HEK293T (cell line): ENCODE results near the gene HSD3B7.

ENCODE experiments used
- ARNT ChIP-seq: fragments of 450-650 bp; IDR thresholded peaks from 2 replicates; pipeline ENCODE4 v1.6.1; 2017; ENCODE audit warnings: mild to moderate bottlenecking
- BHLHE40 ChIP-seq: fragments of 450-650 bp; IDR thresholded peaks from 2 replicates; pipeline ENCODE4 v1.6.1; 2016; ENCODE audit warnings: mild to moderate bottlenecking, moderate library complexity, borderline replicate concordance
- CTBP1 ChIP-seq: fragments of 450-650 bp; IDR thresholded peaks from 2 replicates; pipeline ENCODE4 v1.6.1; 2016; ENCODE audit warnings: borderline replicate concordance
- ELF4 ChIP-seq: fragments of 450-650 bp; IDR thresholded peaks from 2 replicates; pipeline ENCODE4 v1.6.1; 2017; ENCODE audit warnings: antibody characterized with exemption
- FOXA1 ChIP-seq: fragments of 450-650 bp; IDR thresholded peaks from 2 replicates; pipeline ENCODE4 v1.6.1; 2016; ENCODE audit warnings: mild to moderate bottlenecking
- FOXK2 ChIP-seq: fragments of 450-650 bp; IDR thresholded peaks from 2 replicates; pipeline ENCODE4 v1.6.1; 2016; ENCODE audit warnings: mild to moderate bottlenecking
- FOXM1 ChIP-seq: fragments of 450-650 bp; IDR thresholded peaks from 2 replicates; pipeline ENCODE4 v1.6.1; 2017; ENCODE audit warnings: mild to moderate bottlenecking, borderline replicate concordance
- HDGF ChIP-seq: fragments of 450-650 bp; IDR thresholded peaks from 2 replicates; pipeline ENCODE4 v1.6.1; 2017; ENCODE audit warnings: antibody characterized with exemption, borderline replicate concordance
- L3MBTL2 ChIP-seq: fragments of 450-650 bp; conservative IDR thresholded peaks from 2 replicates; pipeline ENCODE4 v1.6.1; 2016; ENCODE audit warnings: mild to moderate bottlenecking
- NFRKB ChIP-seq: fragments of 450-650 bp; IDR thresholded peaks from 2 replicates; pipeline ENCODE4 v1.6.1; 2016; ENCODE audit warnings: mild to moderate bottlenecking, moderate library complexity
- SP1 ChIP-seq: fragments of 450-650 bp; IDR thresholded peaks from 2 replicates; pipeline ENCODE4 v1.6.1; 2017
- SUZ12 ChIP-seq: fragments of 450-650 bp; IDR thresholded peaks from 2 replicates; pipeline ENCODE4 v1.6.1; 2016; ENCODE audit warnings: mild to moderate bottlenecking
- ZNF384 ChIP-seq: fragments of 450-650 bp; IDR thresholded peaks from 2 replicates; pipeline ENCODE4 v1.6.1; 2016
- TF ChIP-seq, protein P1 (sequence below): fragments of 450-650 bp; IDR thresholded peaks from 2 replicates; pipeline ENCODE4 v1.6.1; 2016

DNA sequence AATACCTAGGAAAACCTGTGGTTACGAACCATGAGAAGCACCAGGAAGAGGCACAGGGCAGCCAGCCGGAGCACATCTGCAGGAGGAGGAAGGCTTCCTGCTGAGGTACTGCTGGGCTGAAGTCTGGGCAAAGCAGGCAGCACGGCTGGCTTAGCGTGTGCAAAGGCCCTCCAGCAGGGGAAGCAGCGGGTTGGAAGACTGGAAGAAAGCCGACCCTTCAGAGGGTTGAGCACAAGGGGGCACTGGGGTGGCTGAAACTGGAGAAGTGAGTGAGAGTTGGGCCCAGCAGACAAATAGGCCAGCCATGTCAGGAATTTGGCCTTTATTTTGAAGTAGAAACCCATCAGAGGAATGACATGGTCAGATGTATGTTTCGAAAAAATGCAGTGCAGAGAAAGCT lies 12.1 kb upstream of the HSD3B7 start:
- TF ChIP-seq FOXK2 (no peak), CTBP1 (no peak), ELF4 (no peak), NFRKB (no peak), FOXA1 (no peak), FOXM1 (no peak), SP1 (no peak), L3MBTL2 (no peak), BHLHE40 (no peak), SUZ12 (no peak), ARNT (no peak), ZNF384 (no peak), HDGF (no peak)
- TF ChIP-seq, protein P1, sequence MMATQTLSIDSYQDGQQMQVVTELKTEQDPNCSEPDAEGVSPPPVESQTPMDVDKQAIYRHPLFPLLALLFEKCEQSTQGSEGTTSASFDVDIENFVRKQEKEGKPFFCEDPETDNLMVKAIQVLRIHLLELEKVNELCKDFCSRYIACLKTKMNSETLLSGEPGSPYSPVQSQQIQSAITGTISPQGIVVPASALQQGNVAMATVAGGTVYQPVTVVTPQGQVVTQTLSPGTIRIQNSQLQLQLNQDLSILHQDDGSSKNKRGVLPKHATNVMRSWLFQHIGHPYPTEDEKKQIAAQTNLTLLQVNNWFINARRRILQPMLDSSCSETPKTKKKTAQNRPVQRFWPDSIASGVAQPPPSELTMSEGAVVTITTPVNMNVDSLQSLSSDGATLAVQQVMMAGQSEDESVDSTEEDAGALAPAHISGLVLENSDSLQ = no peak
